ENCODE measurements around the gene BLZF1.

Gene BLZF1

GRCh38 chr1:169364948-169365347 is 3.0 kb upstream of the BLZF1 start:
- Mint-ChIP-seq H3K27ac (no peak overlapping the region), H3K4me3 (no peak overlapping the region), H3K9me3 (no peaks in the 10 kb centered on the region), H3K27me3 (ENCODE audit: low read depth) (no peaks in the 10 kb centered on the region), H3K36me3 (ENCODE audit: low read depth) (peaks cover 2% of the 10 kb centered on the region), H3K4me1 (no peaks in the 10 kb centered on the region)
- TF ChIP-seq CTCF (IDR thresholded peaks at IDR 0.05; ENCODE audit: unreplicated experiment in 3 of 3) = no peak

- no peak for TF ChIP-seq CTCF (IDR thresholded peaks at IDR 0.05; ENCODE audit: unreplicated experiment in 3 of 3)
- Mint-ChIP-seq H3K27ac (no peak overlapping the region), H3K36me3 (ENCODE audit: low read depth) (peaks cover 11% of the 10 kb centered on the region), H3K4me1 (no peaks in the 10 kb centered on the region), H3K9me3 (no peaks in the 10 kb centered on the region), H3K27me3 (ENCODE audit: low read depth) (no peaks in the 10 kb centered on the region), H3K4me3 (no peak overlapping the region)
Observed at GRCh38 chr1:169367096-169367685, 804 bp upstream of the BLZF1 start.

GRCh38 chr1:169368406-169368769 is 393 bp downstream of the BLZF1 start:
- Mint-ChIP-seq H3K27me3 (ENCODE audit: low read depth) (no peaks in the 10 kb centered on the region), H3K9me3 (no peaks in the 10 kb centered on the region), H3K4me1 (no peaks in the 10 kb centered on the region), H3K4me3 (no peak overlapping the region), H3K36me3 (ENCODE audit: low read depth) (peaks cover 16% of the 10 kb centered on the region), H3K27ac (no peak overlapping the region)
- TF ChIP-seq CTCF (IDR thresholded peaks at IDR 0.05; ENCODE audit: unreplicated experiment in 3 of 3) = no peak

GRCh38 chr1:169371404-169371803 is 3.4 kb downstream of the BLZF1 start:
- peaks cover 16% of the 10 kb centered on the region for H3K36me3 Mint-ChIP-seq (ENCODE audit: low read depth)
- no peak for TF ChIP-seq CTCF (IDR thresholded peaks at IDR 0.05; ENCODE audit: unreplicated experiment in 3 of 3)
- H3K27ac Mint-ChIP-seq = no peak overlapping the region
- peak overlapping the region in 1 of 3 experiments; percentile 46 for H3K4me3 Mint-ChIP-seq
- H3K4me1 Mint-ChIP-seq = no peaks in the 10 kb centered on the region
- no peaks in the 10 kb centered on the region for H3K9me3 Mint-ChIP-seq
- no peaks in the 10 kb centered on the region for H3K27me3 Mint-ChIP-seq (ENCODE audit: low read depth)

- H3K27ac Mint-ChIP-seq = no peak overlapping the region
- no peaks in the 10 kb centered on the region for H3K4me1 Mint-ChIP-seq
- no peak overlapping the region for H3K4me3 Mint-ChIP-seq
- TF ChIP-seq CTCF (IDR thresholded peaks at IDR 0.05; ENCODE audit: unreplicated experiment in 3 of 3) = no peak
- no peaks in the 10 kb centered on the region for H3K9me3 Mint-ChIP-seq
- peaks cover 36% of the 10 kb centered on the region for H3K36me3 Mint-ChIP-seq (ENCODE audit: low read depth)
- no peaks in the 10 kb centered on the region for H3K27me3 Mint-ChIP-seq (ENCODE audit: low read depth)
Observed at GRCh38 chr1:169381162-169381561, 13.2 kb downstream of the BLZF1 start.

GRCh38 chr1:169383449-169383848 is 15.5 kb downstream of the BLZF1 start:
- H3K36me3 Mint-ChIP-seq (ENCODE audit: low read depth) = peaks cover 42% of the 10 kb centered on the region

More at GRCh38 chr1:169383449-169383848, 15.5 kb downstream of the BLZF1 start:
- Mint-ChIP-seq H3K4me3 (no peak overlapping the region), H3K27ac (no peak overlapping the region), H3K27me3 (ENCODE audit: low read depth) (no peaks in the 10 kb centered on the region), H3K9me3 (no peaks in the 10 kb centered on the region), H3K4me1 (no peaks in the 10 kb centered on the region)
- no peak for TF ChIP-seq CTCF (IDR thresholded peaks at IDR 0.05; ENCODE audit: unreplicated experiment in 3 of 3)
